ENCODE measurements around the gene CHRNA4. TPM values are rescaled to one million over a fixed set of nuclear protein-coding genes. Genes with fewer than 3 reads are reported as not detected.

CHRNA4 gene
- total RNA-seq, 1 donor from 2014 or later = not detected

- ATAC-seq (ENCODE audit: low read depth) (no peak), DNase-seq (no peak)
- intact Hi-C loops (cut with micrococcal nuclease) = no loop called here
- Mint-ChIP-seq H3K27ac (no peak overlapping the region), H3K4me3 (no peak overlapping the region), H3K9me3 (peaks cover 8% of the 10 kb centered on the region), H3K36me3 (ENCODE audit: low read depth) (no peaks in the 10 kb centered on the region), H3K27me3 (peaks cover 4% of the 10 kb centered on the region), H3K4me1 (peaks cover 11% of the 10 kb centered on the region)
- TF ChIP-seq, protein P1, sequence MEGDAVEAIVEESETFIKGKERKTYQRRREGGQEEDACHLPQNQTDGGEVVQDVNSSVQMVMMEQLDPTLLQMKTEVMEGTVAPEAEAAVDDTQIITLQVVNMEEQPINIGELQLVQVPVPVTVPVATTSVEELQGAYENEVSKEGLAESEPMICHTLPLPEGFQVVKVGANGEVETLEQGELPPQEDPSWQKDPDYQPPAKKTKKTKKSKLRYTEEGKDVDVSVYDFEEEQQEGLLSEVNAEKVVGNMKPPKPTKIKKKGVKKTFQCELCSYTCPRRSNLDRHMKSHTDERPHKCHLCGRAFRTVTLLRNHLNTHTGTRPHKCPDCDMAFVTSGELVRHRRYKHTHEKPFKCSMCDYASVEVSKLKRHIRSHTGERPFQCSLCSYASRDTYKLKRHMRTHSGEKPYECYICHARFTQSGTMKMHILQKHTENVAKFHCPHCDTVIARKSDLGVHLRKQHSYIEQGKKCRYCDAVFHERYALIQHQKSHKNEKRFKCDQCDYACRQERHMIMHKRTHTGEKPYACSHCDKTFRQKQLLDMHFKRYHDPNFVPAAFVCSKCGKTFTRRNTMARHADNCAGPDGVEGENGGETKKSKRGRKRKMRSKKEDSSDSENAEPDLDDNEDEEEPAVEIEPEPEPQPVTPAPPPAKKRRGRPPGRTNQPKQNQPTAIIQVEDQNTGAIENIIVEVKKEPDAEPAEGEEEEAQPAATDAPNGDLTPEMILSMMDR (IDR thresholded peaks at IDR 0.05) = no peak
- ChIA-PET POLR2A (no interaction called here), CTCF (no interaction called here)
Measured at GRCh38 chr20:63329331-63330083, 31.6 kb downstream of the CHRNA4 start.

- POLR2A ChIA-PET = no interaction called here
- H3K27me3 Mint-ChIP-seq = peaks cover 2% of the 10 kb centered on the region
- ATAC-seq (ENCODE audit: low read depth) (no peak), DNase-seq (no peak)
- TF ChIP-seq, protein P1 (IDR thresholded peaks at IDR 0.05) = no peak
- intact Hi-C loops (cut with micrococcal nuclease) = no loop called here
- H3K4me3 Mint-ChIP-seq = no peak overlapping the region
- no peaks in the 10 kb centered on the region for H3K36me3 Mint-ChIP-seq (ENCODE audit: low read depth)
- peaks cover 8% of the 10 kb centered on the region for H3K9me3 Mint-ChIP-seq
- CTCF ChIA-PET = no interaction called here
- H3K27ac Mint-ChIP-seq = no peak overlapping the region
- H3K4me1 Mint-ChIP-seq = peaks cover 11% of the 10 kb centered on the region
Measured at GRCh38 chr20:63328718-63329275, 32.4 kb downstream of the CHRNA4 start.

DNA sequence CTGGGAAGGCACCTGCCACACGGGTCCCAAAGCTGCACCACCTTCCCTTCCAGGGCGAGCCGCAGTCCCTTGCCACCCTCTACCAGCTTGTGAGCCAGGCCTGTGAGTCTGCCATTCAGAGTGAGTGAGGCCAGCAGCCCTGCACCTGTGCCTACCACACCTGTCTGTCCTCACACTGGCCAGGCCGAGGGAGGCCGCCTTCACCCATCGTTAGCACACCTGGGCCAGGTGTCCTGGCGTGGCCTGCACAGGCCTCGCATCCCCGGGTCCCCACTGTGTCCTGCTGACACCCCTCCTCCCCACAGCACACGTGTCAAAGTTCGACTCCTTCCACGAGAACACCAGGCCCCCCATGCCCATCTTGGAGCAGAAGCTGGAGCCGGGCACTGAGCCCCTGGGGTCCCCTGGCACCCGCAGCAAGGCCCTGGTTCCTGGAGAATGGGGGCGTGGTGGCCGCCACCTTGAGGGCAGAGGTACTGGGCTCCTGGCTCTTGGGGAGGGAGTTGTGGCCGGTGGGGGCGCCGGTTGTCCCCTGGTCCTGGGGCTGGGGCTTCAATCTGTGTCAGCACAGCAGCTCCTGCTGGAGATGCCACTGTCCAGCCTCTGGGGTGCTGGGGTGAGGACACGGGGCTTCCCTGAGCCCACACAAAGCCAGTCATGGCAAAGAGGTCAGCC lies 33.0 kb downstream of the CHRNA4 start:
- TF ChIP-seq, protein P1 (IDR thresholded peaks at IDR 0.05) = no peak
- no peak overlapping the region for H3K4me3 Mint-ChIP-seq
- H3K36me3 Mint-ChIP-seq (ENCODE audit: low read depth) = no peaks in the 10 kb centered on the region
- H3K4me1 Mint-ChIP-seq = peaks cover 11% of the 10 kb centered on the region
- intact Hi-C loops (cut with micrococcal nuclease) = no loop called here
- peaks cover 8% of the 10 kb centered on the region for H3K9me3 Mint-ChIP-seq
- DNase-seq = no peak
- POLR2A ChIA-PET = no interaction called here
- ATAC-seq (ENCODE audit: low read depth) = no peak
- H3K27ac Mint-ChIP-seq = no peak overlapping the region
- CTCF ChIA-PET = no interaction called here
- no peaks in the 10 kb centered on the region for H3K27me3 Mint-ChIP-seq

DNA sequence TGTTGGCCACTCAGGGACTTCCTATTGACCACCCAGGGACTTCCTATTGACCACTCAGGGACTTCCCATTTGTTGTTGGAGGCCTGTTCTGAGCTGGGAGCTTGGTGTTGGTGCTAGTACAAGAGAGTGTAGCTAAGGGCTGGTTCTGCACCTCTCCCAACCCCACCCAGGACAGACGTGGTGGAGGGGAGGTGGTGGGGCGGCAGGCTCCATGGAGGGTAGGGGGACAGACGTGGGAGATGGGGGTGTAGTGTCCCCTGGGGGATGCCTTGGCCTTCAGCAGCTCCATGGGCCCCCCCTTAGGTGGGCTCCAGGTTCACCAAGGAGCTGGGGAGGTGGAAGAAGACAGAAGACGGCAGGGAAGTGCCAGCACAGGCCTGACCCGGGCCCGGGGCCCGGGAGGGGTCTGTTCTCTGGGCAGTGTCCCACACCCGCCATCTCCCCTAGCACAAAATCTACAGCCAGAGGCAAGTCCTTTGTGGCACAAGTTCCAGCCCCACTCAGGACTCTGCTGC lies 33.9 kb downstream of the CHRNA4 start:
- H3K4me3 Mint-ChIP-seq = no peak overlapping the region
- DNase-seq (no peak), ATAC-seq (ENCODE audit: low read depth) (no peak)
- H3K27ac Mint-ChIP-seq = peak overlapping the region; percentile 50
- ChIA-PET POLR2A (no interaction called here), CTCF (no interaction called here)
- peaks cover 11% of the 10 kb centered on the region for H3K4me1 Mint-ChIP-seq
- no peaks in the 10 kb centered on the region for H3K27me3 Mint-ChIP-seq
- intact Hi-C loops (cut with micrococcal nuclease) = no loop called here
- no peaks in the 10 kb centered on the region for H3K36me3 Mint-ChIP-seq (ENCODE audit: low read depth)
- peaks cover 8% of the 10 kb centered on the region for H3K9me3 Mint-ChIP-seq
- TF ChIP-seq, protein P1 (IDR thresholded peaks at IDR 0.05) = no peak

Measured in activated B cell treated with CpG ODN at 0.5 μM for 24 hours (primary cell).